Measurements from ENCODE around the gene ITPRID2. TPM values are rescaled to one million over a fixed set of nuclear protein-coding genes. Genes with fewer than 3 reads are reported as not detected.
A peak's percentile ranks its signal among the peaks of the same experiment; 100 is the strongest.

Gene ITPRID2
- total RNA-seq, 1 experiment from 2014 or later, result 1,605 TPM

DNA sequence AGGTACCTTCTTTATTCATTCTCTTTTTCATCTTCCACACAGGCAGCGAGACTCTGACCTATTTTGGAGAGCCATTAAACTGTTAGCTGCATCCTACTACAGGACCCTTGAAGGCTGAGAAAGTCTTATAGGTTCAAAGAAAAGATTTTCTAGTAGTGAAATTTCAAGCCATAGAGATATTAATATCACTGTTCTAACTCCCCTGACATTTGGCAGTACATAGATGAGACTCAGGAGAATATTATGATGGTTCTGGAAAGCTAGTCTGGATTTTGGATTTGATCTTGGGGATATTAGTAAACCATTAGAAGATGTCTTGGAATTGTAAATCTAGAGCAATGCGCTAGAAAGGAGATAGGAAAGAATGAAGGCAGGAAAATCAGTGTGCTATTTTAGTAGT, 1.3 kb upstream of the ITPRID2 start:
- DNase-seq (ENCODE audit: low read depth, low spot score), result no peak
- no TSS peak for BruUV-seq (replicated peaks)
- intact Hi-C loops (cut with micrococcal nuclease), result loop anchor here (2.0 kb wide), 1 partner anchor 99 kb away; no protein-coding TSS in a partner anchor
- Histone ChIP-seq H2AFZ (ENCODE audit: low read depth, low read length, poor library complexity, severe bottlenecking) (no peak overlapping the region), H3K27me3 (ENCODE audit: insufficient read depth, low read length) (no peaks in the 10 kb centered on the region), H3K79me2 (ENCODE audit: insufficient read depth, low read length) (peaks cover 54% of the 10 kb centered on the region), H3K4me2 (ENCODE audit: low read length) (peak overlapping the region; percentile 75), H3K9ac (ENCODE audit: low read length) (peak overlapping the region; percentile 61), H3K9me2 (ENCODE audit: insufficient read depth) (no peaks in the 10 kb centered on the region), H3K27ac (ENCODE audit: low read depth, low read length) (peak overlapping the region; percentile 80), H3K36me3 (ENCODE audit: control insufficient read depth in 1 of 2, insufficient read depth in 2 of 2, low read length in 2 of 2) (peaks cover 20 to 26% of the 10 kb centered on the region in 2 experiments; a peak in 3 of 4 replicates), H3K9me3 (ENCODE audit: control insufficient read depth in 1 of 2, insufficient read depth in 1 of 2, low read depth in 1 of 2, low read length in 2 of 2) (no peaks in the 10 kb centered on the region), H3K4me1 (ENCODE audit: control insufficient read depth in 1 of 2, insufficient read depth in 2 of 2, low read length in 2 of 2) (peaks cover 45 to 76% of the 10 kb centered on the region in 2 experiments), H3K4me3 (replicated peaks in 1 of 2; ENCODE audit: low read depth in 1 of 2, low read length in 2 of 2) (no peak overlapping the region), H4K20me1 (ENCODE audit: insufficient read depth) (no peaks in the 10 kb centered on the region)
- no peak for TF ChIP-seq POLR2AphosphoS5 (IDR thresholded peaks at IDR 0.05; ENCODE audit: low read depth, low read length)
- no peak for TF ChIP-seq CBX3 (IDR thresholded peaks at IDR 0.05; ENCODE audit: low read depth)
- TF ChIP-seq, protein P1, sequence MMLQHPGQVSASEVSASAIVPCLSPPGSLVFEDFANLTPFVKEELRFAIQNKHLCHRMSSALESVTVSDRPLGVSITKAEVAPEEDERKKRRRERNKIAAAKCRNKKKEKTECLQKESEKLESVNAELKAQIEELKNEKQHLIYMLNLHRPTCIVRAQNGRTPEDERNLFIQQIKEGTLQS (IDR thresholded peaks at IDR 0.05), result no peak
- no peak for TF ChIP-seq SIN3A (IDR thresholded peaks at IDR 0.05; ENCODE audit: low read depth)
- TF ChIP-seq CEBPB (IDR thresholded peaks at IDR 0.05; ENCODE audit: low read depth), result no peak
- no peak for TF ChIP-seq POLR2A (IDR thresholded peaks at IDR 0.05; ENCODE audit: borderline replicate concordance, extremely low read depth, insufficient read depth, insufficient read length)
- TF ChIP-seq EZH2phosphoT487 (IDR thresholded peaks at IDR 0.05; ENCODE audit: borderline replicate concordance), result no peak
- TF ChIP-seq REST (IDR thresholded peaks at IDR 0.05; ENCODE audit: low read depth), result no peak
- TF ChIP-seq, protein P2, sequence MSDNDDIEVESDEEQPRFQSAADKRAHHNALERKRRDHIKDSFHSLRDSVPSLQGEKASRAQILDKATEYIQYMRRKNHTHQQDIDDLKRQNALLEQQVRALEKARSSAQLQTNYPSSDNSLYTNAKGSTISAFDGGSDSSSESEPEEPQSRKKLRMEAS (IDR thresholded peaks at IDR 0.05), result no peak
- RAD21 ChIA-PET (ENCODE audit: low non-redundant PET in 1 of 2, low total read pairs in 2 of 2, uncharacterized antibody in 2 of 2, unreplicated experiment in 2 of 2), result no interaction called here
- CTCF ChIA-PET, result interaction anchor here (1.2 kb wide), 1 partner anchor 13 kb away, joined by 5 read pairs; no protein-coding TSS in a partner anchor
- POLR2A ChIA-PET, result interaction anchor here (0.8 to 5.6 kb wide), 5 partner anchors 10 to 105 kb away, joined by 3 to 40 read pairs (median 16); no protein-coding TSS in a partner anchor
- ATAC-seq, result no peak
